Measurements from ENCODE around the gene JARID2.

GRCh38 chr6:15518878-15519277, 273.0 kb downstream of the JARID2 start:
- TF ChIP-seq GATA2 (IDR thresholded peaks at IDR 0.05; ENCODE audit: low read depth, low read length) (no peak), GATA3 (IDR thresholded peaks at IDR 0.05; ENCODE audit: low read depth, low read length) (no peak)

Measured in SH-SY5Y (cell line).